ENCODE data around the gene CRLF1. TPM values are rescaled to one million over a fixed set of nuclear protein-coding genes. Genes with fewer than 3 reads are reported as not detected.

The CRLF1 gene
- total and polyA plus RNA-seq, 2 experiments from 2014 or later, result 18.1 to 19.7 TPM

DNA sequence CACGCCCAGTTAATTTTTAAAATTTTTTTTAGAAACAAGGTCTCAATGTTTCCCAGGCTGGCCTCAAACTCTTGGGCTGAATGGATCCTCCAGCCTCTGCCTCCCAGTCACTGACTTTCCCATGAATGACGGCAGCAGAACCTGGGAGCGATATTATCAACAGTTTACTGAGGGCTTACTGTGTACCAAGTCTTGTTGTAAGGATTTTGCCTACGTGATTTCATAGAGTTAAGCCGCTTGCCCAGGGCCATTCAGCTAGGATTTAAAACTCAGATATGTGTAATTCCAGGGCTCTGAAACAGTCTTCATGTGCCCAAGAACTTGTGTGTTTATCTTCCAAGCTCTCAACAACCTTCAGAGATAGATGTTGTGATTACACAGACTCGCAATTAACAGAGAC is 55.0 kb downstream of the CRLF1 start:
- Mint-ChIP-seq H3K36me3 (ENCODE audit: low read depth) (no peaks in the 10 kb centered on the region), H3K4me1 (no peaks in the 10 kb centered on the region), H3K9me3 (no peaks in the 10 kb centered on the region), H3K4me3 (no peak overlapping the region), H3K27ac (no peak overlapping the region), H3K27me3 (ENCODE audit: insufficient read depth, low read depth, poor library complexity) (peaks cover 9% of the 10 kb centered on the region)
- no peak for ATAC-seq
- no peak for TF ChIP-seq EZH2phosphoT487 (IDR thresholded peaks at IDR 0.05; ENCODE audit: unreplicated experiment)
- TF ChIP-seq, protein P1, sequence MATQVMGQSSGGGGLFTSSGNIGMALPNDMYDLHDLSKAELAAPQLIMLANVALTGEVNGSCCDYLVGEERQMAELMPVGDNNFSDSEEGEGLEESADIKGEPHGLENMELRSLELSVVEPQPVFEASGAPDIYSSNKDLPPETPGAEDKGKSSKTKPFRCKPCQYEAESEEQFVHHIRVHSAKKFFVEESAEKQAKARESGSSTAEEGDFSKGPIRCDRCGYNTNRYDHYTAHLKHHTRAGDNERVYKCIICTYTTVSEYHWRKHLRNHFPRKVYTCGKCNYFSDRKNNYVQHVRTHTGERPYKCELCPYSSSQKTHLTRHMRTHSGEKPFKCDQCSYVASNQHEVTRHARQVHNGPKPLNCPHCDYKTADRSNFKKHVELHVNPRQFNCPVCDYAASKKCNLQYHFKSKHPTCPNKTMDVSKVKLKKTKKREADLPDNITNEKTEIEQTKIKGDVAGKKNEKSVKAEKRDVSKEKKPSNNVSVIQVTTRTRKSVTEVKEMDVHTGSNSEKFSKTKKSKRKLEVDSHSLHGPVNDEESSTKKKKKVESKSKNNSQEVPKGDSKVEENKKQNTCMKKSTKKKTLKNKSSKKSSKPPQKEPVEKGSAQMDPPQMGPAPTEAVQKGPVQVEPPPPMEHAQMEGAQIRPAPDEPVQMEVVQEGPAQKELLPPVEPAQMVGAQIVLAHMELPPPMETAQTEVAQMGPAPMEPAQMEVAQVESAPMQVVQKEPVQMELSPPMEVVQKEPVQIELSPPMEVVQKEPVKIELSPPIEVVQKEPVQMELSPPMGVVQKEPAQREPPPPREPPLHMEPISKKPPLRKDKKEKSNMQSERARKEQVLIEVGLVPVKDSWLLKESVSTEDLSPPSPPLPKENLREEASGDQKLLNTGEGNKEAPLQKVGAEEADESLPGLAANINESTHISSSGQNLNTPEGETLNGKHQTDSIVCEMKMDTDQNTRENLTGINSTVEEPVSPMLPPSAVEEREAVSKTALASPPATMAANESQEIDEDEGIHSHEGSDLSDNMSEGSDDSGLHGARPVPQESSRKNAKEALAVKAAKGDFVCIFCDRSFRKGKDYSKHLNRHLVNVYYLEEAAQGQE (IDR thresholded peaks at IDR 0.05; ENCODE audit: unreplicated experiment), result no peak
- TF ChIP-seq, protein P2, sequence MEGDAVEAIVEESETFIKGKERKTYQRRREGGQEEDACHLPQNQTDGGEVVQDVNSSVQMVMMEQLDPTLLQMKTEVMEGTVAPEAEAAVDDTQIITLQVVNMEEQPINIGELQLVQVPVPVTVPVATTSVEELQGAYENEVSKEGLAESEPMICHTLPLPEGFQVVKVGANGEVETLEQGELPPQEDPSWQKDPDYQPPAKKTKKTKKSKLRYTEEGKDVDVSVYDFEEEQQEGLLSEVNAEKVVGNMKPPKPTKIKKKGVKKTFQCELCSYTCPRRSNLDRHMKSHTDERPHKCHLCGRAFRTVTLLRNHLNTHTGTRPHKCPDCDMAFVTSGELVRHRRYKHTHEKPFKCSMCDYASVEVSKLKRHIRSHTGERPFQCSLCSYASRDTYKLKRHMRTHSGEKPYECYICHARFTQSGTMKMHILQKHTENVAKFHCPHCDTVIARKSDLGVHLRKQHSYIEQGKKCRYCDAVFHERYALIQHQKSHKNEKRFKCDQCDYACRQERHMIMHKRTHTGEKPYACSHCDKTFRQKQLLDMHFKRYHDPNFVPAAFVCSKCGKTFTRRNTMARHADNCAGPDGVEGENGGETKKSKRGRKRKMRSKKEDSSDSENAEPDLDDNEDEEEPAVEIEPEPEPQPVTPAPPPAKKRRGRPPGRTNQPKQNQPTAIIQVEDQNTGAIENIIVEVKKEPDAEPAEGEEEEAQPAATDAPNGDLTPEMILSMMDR (conservative IDR thresholded peaks at IDR 0.05; ENCODE audit: low read depth in 2 of 2), result no peak
- TF ChIP-seq POLR2AphosphoS5 (IDR thresholded peaks at IDR 0.05; ENCODE audit: low read depth), result no peak
- no peak for TF ChIP-seq NANOG (IDR thresholded peaks at IDR 0.05; ENCODE audit: borderline replicate concordance)
- TF ChIP-seq JUNB (IDR thresholded peaks at IDR 0.05; ENCODE audit: unreplicated experiment), result no peak
- TF ChIP-seq CREB1 (CRISPR knock-in tag; IDR thresholded peaks at IDR 0.05; ENCODE audit: low read depth), result no peak
- TF ChIP-seq, protein P3, sequence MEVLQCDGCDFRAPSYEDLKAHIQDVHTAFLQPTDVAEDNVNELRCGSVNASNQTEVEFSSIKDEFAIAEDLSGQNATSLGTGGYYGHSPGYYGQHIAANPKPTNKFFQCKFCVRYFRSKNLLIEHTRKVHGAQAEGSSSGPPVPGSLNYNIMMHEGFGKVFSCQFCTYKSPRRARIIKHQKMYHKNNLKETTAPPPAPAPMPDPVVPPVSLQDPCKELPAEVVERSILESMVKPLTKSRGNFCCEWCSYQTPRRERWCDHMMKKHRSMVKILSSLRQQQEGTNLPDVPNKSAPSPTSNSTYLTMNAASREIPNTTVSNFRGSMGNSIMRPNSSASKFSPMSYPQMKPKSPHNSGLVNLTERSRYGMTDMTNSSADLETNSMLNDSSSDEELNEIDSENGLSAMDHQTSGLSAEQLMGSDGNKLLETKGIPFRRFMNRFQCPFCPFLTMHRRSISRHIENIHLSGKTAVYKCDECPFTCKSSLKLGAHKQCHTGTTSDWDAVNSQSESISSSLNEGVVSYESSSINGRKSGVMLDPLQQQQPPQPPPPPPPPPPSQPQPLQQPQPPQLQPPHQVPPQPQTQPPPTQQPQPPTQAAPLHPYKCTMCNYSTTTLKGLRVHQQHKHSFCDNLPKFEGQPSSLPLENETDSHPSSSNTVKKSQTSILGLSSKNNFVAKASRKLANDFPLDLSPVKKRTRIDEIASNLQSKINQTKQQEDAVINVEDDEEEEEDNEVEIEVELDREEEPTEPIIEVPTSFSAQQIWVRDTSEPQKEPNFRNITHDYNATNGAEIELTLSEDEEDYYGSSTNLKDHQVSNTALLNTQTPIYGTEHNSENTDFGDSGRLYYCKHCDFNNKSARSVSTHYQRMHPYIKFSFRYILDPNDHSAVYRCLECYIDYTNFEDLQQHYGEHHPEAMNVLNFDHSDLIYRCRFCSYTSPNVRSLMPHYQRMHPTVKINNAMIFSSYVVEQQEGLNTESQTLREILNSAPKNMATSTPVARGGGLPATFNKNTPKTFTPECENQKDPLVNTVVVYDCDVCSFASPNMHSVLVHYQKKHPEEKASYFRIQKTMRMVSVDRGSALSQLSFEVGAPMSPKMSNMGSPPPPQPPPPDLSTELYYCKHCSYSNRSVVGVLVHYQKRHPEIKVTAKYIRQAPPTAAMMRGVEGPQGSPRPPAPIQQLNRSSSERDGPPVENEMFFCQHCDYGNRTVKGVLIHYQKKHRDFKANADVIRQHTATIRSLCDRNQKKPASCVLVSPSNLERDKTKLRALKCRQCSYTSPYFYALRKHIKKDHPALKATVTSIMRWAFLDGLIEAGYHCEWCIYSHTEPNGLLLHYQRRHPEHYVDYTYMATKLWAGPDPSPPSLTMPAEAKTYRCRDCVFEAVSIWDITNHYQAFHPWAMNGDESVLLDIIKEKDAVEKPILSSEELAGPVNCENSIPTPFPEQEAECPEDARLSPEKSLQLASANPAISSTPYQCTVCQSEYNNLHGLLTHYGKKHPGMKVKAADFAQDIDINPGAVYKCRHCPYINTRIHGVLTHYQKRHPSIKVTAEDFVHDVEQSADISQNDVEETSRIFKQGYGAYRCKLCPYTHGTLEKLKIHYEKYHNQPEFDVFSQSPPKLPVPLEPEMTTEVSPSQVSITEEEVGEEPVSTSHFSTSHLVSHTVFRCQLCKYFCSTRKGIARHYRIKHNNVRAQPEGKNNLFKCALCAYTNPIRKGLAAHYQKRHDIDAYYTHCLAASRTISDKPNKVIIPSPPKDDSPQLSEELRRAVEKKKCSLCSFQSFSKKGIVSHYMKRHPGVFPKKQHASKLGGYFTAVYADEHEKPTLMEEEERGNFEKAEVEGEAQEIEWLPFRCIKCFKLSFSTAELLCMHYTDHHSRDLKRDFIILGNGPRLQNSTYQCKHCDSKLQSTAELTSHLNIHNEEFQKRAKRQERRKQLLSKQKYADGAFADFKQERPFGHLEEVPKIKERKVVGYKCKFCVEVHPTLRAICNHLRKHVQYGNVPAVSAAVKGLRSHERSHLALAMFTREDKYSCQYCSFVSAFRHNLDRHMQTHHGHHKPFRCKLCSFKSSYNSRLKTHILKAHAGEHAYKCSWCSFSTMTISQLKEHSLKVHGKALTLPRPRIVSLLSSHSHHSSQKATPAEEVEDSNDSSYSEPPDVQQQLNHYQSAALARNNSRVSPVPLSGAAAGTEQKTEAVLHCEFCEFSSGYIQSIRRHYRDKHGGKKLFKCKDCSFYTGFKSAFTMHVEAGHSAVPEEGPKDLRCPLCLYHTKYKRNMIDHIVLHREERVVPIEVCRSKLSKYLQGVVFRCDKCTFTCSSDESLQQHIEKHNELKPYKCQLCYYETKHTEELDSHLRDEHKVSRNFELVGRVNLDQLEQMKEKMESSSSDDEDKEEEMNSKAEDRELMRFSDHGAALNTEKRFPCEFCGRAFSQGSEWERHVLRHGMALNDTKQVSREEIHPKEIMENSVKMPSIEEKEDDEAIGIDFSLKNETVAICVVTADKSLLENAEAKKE (CRISPR knock-in tag; IDR thresholded peaks at IDR 0.05), result no peak
- no peak for TF ChIP-seq ZNF114 (CRISPR knock-in tag; IDR thresholded peaks at IDR 0.05)
- TF ChIP-seq, protein P4, sequence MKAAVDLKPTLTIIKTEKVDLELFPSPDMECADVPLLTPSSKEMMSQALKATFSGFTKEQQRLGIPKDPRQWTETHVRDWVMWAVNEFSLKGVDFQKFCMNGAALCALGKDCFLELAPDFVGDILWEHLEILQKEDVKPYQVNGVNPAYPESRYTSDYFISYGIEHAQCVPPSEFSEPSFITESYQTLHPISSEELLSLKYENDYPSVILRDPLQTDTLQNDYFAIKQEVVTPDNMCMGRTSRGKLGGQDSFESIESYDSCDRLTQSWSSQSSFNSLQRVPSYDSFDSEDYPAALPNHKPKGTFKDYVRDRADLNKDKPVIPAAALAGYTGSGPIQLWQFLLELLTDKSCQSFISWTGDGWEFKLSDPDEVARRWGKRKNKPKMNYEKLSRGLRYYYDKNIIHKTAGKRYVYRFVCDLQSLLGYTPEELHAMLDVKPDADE (IDR thresholded peaks at IDR 0.05), result no peak
- TF ChIP-seq STAT1 (IDR thresholded peaks at IDR 0.05; ENCODE audit: unreplicated experiment), result no peak
- no peak for TF ChIP-seq EZH2 (IDR thresholded peaks at IDR 0.05; ENCODE audit: low read depth, unreplicated experiment)
- no peak overlapping the region for H2AFZ ChIP-seq
- H3K9me2 ChIP-seq (ENCODE audit: insufficient read depth), result no peaks in the 10 kb centered on the region
- no peaks in the 10 kb centered on the region for H3K79me2 ChIP-seq (replicated peaks; ENCODE audit: insufficient read depth)
- H3F3A ChIP-seq (replicated peaks; ENCODE audit: low read depth), result no peaks in the 10 kb centered on the region
- H3K4me1 ChIP-seq (ENCODE audit: insufficient read depth), result no peaks in the 10 kb centered on the region
- no peak overlapping the region for H3K27ac ChIP-seq (ENCODE audit: low read depth)
- no peaks in the 10 kb centered on the region for H4K20me1 ChIP-seq (replicated peaks; ENCODE audit: insufficient read depth)
- no peak for DNase-seq (ENCODE audit: low spot score)
- no peak overlapping the region for H3K4me2 ChIP-seq
- H3K36me3 ChIP-seq (ENCODE audit: insufficient read depth), result no peaks in the 10 kb centered on the region
- no peak overlapping the region for H3K4me3 ChIP-seq
- H3K27me3 ChIP-seq (ENCODE audit: insufficient read depth), result no peaks in the 10 kb centered on the region
